Keratinocyte (primary cell): Measurements from ENCODE around the gene FUT7. TPM values are rescaled to one million over a fixed set of nuclear protein-coding genes. Genes with fewer than 3 reads are reported as not detected.
A peak's percentile ranks its signal among the peaks of the same experiment; 100 is the strongest.

ENCODE experiments used
- DNase-seq: peaks from one replicate; pipeline ENCODE4 v3.0.0-alpha.2; 2011; ENCODE audit warnings: low read depth, missing footprints, low spot score
- FAIRE-seq: peaks from 2 replicates; lab custom pipeline; 2011; peaks lifted over from hg19 to GRCh38; lab: Jason Lieb, UNC
- H2AFZ ChIP-seq: 2 replicates; pipeline ENCODE4 v1.6.0; 2012; ENCODE audit warnings: low read length, control low read depth, inconsistent platforms; ENCODE audit not compliant: control insufficient read depth
- H3K27ac ChIP-seq: 2 replicates; pipeline ENCODE4 v1.5.1; 2011; ENCODE audit warnings: low read length; ENCODE audit not compliant: control insufficient read depth, insufficient read depth
- H3K27me3 ChIP-seq: 3 replicates; pipeline ENCODE4 v1.6.0; 2011; ENCODE audit warnings: low read length; ENCODE audit not compliant: control insufficient read depth, insufficient read depth; ENCODE audit errors: extremely low read depth
- H3K36me3 ChIP-seq, 2 experiments: 2 replicates in 1 of 2; 3 replicates in 1 of 2; pipeline ENCODE4 v1.5.1; 2011; ENCODE audit warnings: low read length in 2 of 2, mild to moderate bottlenecking in 1 of 2; ENCODE audit not compliant: control insufficient read depth in 2 of 2, insufficient read depth in 2 of 2; ENCODE audit errors: extremely low read depth in 1 of 2
- H3K4me1 ChIP-seq: 3 replicates; pipeline ENCODE4 v1.5.1; 2011; ENCODE audit warnings: low read length; ENCODE audit not compliant: control insufficient read depth, insufficient read depth; ENCODE audit errors: extremely low read depth
- H3K4me2 ChIP-seq: 3 replicates; pipeline ENCODE4 v1.6.0; 2011; ENCODE audit warnings: low read depth, low read length; ENCODE audit not compliant: control insufficient read depth, insufficient read depth; ENCODE audit errors: extremely low read depth
- H3K4me3 ChIP-seq, 3 experiments: fragments of 200-600 bp in 1 of 3; sonication (generic) in 1 of 3; 2 replicates in 2 of 3; 3 replicates in 1 of 3; pipeline ENCODE4 v1.5.1; 2011 to 2016; ENCODE audit warnings: low read length in 3 of 3, mild to moderate bottlenecking in 3 of 3, control low read depth in 2 of 3, inconsistent platforms in 1 of 3, low read depth in 1 of 3, mixed read lengths in 1 of 3, mixed run types in 1 of 3, moderate library complexity in 1 of 3; ENCODE audit not compliant: control insufficient read depth in 2 of 3, insufficient read depth in 2 of 3; ENCODE audit errors: extremely low read depth in 1 of 3
- H3K79me2 ChIP-seq: 2 replicates; pipeline ENCODE4 v1.6.0; 2012; ENCODE audit warnings: low read length; ENCODE audit not compliant: control insufficient read depth, insufficient read depth
- H3K9ac ChIP-seq: 3 replicates; pipeline ENCODE4 v1.6.0; 2011; ENCODE audit warnings: low read length; ENCODE audit not compliant: control insufficient read depth, insufficient read depth; ENCODE audit errors: extremely low read depth
- H3K9me1 ChIP-seq: 3 replicates; pipeline ENCODE4 v1.6.0; 2011; ENCODE audit warnings: low read length; ENCODE audit not compliant: control insufficient read depth, insufficient read depth; ENCODE audit errors: extremely low read depth
- H3K9me3 ChIP-seq: 2 replicates; pipeline ENCODE4 v1.5.1; 2012; ENCODE audit warnings: low read depth, low read length; ENCODE audit not compliant: control insufficient read depth
- H4K20me1 ChIP-seq: 3 replicates; pipeline ENCODE4 v1.6.0; 2011; ENCODE audit warnings: low read length; ENCODE audit not compliant: control insufficient read depth, insufficient read depth; ENCODE audit errors: extremely low read depth
- CTCF ChIP-seq, 3 experiments: IDR thresholded peaks in 1 of 3; conservative IDR thresholded peaks in 1 of 3; optimal IDR thresholded peaks in 1 of 3; 2 replicates in 2 of 3; 3 replicates in 1 of 3; pipeline versions ENCODE3 to v1.5.1; 2011; ENCODE audit warnings: low read length in 3 of 3, mild to moderate bottlenecking in 3 of 3, moderate library complexity in 2 of 3, control low read depth in 1 of 3, inconsistent platforms in 1 of 3; ENCODE audit not compliant: insufficient read depth in 2 of 3; ENCODE audit errors: extremely low read depth in 1 of 3
- EZH2 ChIP-seq: IDR thresholded peaks from one replicate; pipeline ENCODE4 v1.6.1; 2012; ENCODE audit warnings: inconsistent platforms, mild to moderate bottlenecking, low read length, moderate library complexity
- dilution Hi-C: fragments of 300-500 bp; cut with MboI; formaldehyde crosslinking; loops from one replicate; pipeline ENCODE4 v1.7.0; 2020; ENCODE audit warnings: low sequenced_read_pairs; ENCODE audit not compliant: extremely low pct_ligation_motif_present
- polyA plus RNA-seq, 5 experiments: library from polyadenylated mRNA; depleted of rRNA in 3 of 5; stranded (reverse) in 3 of 5; stranded (forward) in 1 of 5; unstranded in 1 of 5; fragments of >200 nt; gene quantifications; 1 replicate in 1 of 5; 2 replicates in 3 of 5; 3 replicates in 1 of 5; pipeline versions ENCODE4 v1.2.1 to v1.2.3, GENCODE V29; 2011 to 2012; ENCODE audit warnings: missing spikeins in 2 of 5, low read depth in 1 of 5, low replicate concordance in 1 of 5

The FUT7 gene
- polyA plus RNA-seq, 1 donor (not counting 4 experiments of a cell fraction or from before 2014, with no cell fraction given) = not detected

DNA sequence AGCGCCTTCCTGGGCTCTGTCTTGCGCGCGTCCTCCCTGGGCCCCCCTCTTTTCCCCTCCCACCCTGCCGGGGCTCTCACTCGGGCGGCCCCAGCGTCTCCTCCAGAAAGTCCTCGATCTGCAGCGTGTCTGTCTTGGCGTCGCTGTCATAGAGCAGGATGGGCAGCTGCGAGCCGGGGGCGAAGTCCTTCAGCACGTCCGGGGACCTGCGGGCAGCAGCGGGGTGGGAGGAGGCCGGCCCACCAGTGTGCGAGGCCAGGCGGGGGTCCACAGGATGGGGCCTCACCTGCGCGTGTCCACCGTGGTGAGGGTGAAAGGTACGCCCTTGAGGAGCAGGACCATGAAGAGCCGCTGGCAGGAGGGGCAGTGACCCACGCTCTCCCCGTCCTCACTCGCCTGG lies 36.5 kb downstream of the FUT7 start:
- H3K36me3 ChIP-seq = peaks cover 0 to 10% of the 10 kb centered on the region in 2 experiments
- no peaks in the 10 kb centered on the region for H3K27me3 ChIP-seq
- no peak for TF ChIP-seq CTCF (optimal IDR thresholded peaks at IDR 0.05 in 1 of 3, IDR thresholded peaks at IDR 0.05 in 1 of 3, conservative IDR thresholded peaks at IDR 0.05 in 1 of 3; ENCODE audit: extremely low read depth in 1 of 3, insufficient read depth in 2 of 3, low read length in 3 of 3)
- no peak for TF ChIP-seq EZH2
- no peak for FAIRE-seq
- H3K4me1 ChIP-seq = peaks cover 50% of the 10 kb centered on the region
- H3K79me2 ChIP-seq = no peaks in the 10 kb centered on the region
- H3K27ac ChIP-seq = no peak overlapping the region
- DNase-seq = no peak
- H3K9me3 ChIP-seq = no peaks in the 10 kb centered on the region
- no peak overlapping the region for H2AFZ ChIP-seq
- H4K20me1 ChIP-seq = peaks cover 3% of the 10 kb centered on the region
- H3K4me3 ChIP-seq = peak overlapping the region in 1 of 3 experiments; percentile 36
- H3K9me1 ChIP-seq = no peaks in the 10 kb centered on the region
- H3K4me2 ChIP-seq = no peak overlapping the region
- no peak overlapping the region for H3K9ac ChIP-seq
- dilution Hi-C loops = no loop called here

- H3K4me1 ChIP-seq = peaks cover 45% of the 10 kb centered on the region
- FAIRE-seq (no peak), DNase-seq (no peak)
- no peaks in the 10 kb centered on the region for H3K79me2 ChIP-seq
- no peak overlapping the region for H3K27ac ChIP-seq
- H3K9me3 ChIP-seq = no peaks in the 10 kb centered on the region
- peaks cover 3% of the 10 kb centered on the region for H4K20me1 ChIP-seq
- H3K4me3 ChIP-seq = peak overlapping the region in 1 of 3 experiments; percentile 36
- no peak overlapping the region for H3K9ac ChIP-seq
- H3K4me2 ChIP-seq = peak overlapping the region; percentile 27
- H3K9me1 ChIP-seq = no peaks in the 10 kb centered on the region
- no peak overlapping the region for H2AFZ ChIP-seq
- H3K27me3 ChIP-seq = no peaks in the 10 kb centered on the region
- peaks cover 0 to 10% of the 10 kb centered on the region in 2 experiments for H3K36me3 ChIP-seq
- dilution Hi-C loops = no loop called here
- TF ChIP-seq EZH2 = no peak
- no peak for TF ChIP-seq CTCF (optimal IDR thresholded peaks at IDR 0.05 in 1 of 3, IDR thresholded peaks at IDR 0.05 in 1 of 3, conservative IDR thresholded peaks at IDR 0.05 in 1 of 3; ENCODE audit: extremely low read depth in 1 of 3, insufficient read depth in 2 of 3, low read length in 3 of 3)
Measured at GRCh38 chr9:136994888-136995230, 37.0 kb downstream of the FUT7 start.
